ENCODE results near the gene VPREB3.

The VPREB3 gene

GRCh38 chr22:23786261-23786710, 32.1 kb upstream of the VPREB3 start:
- Histone ChIP-seq H3K27me3 (ENCODE audit: low read depth, low read length) (no peaks in the 10 kb centered on the region), H4K20me1 (ENCODE audit: insufficient read depth, low read length) (peaks cover 33% of the 10 kb centered on the region), H3K27ac (ENCODE audit: low read length) (peak overlapping the region; percentile 91), H3K79me2 (ENCODE audit: low read length) (peaks cover 40% of the 10 kb centered on the region), H3K9ac (ENCODE audit: low read length) (peak overlapping the region; percentile 97), H3K4me3 (ENCODE audit: low read length) (peak overlapping the region; percentile 83), H3K4me1 (ENCODE audit: low read length) (peaks cover 41% of the 10 kb centered on the region), H3K9me3 (ENCODE audit: insufficient read depth, low read length) (no peaks in the 10 kb centered on the region), H3K36me3 (replicated peaks; ENCODE audit: low read depth, low read length) (peaks cover 11% of the 10 kb centered on the region), H2AFZ (ENCODE audit: low read depth, low read length) (peak overlapping the region; percentile 41), H3K4me2 (ENCODE audit: low read length) (peak overlapping the region; percentile 90)
- TF ChIP-seq EZH2phosphoT487 (IDR thresholded peaks at IDR 0.05; ENCODE audit: low read depth) (no peak), CTCF (IDR thresholded peaks at IDR 0.05; ENCODE audit: low read depth, low read length) (no peak)

- Histone ChIP-seq H3K9ac (ENCODE audit: low read length) (no peak overlapping the region), H3K4me2 (ENCODE audit: low read length) (no peak overlapping the region), H3K79me2 (ENCODE audit: low read length) (peaks cover 20% of the 10 kb centered on the region), H3K27ac (ENCODE audit: low read length) (no peak overlapping the region), H3K4me1 (ENCODE audit: low read length) (peaks cover 21% of the 10 kb centered on the region), H3K4me3 (ENCODE audit: low read length) (no peak overlapping the region), H4K20me1 (ENCODE audit: insufficient read depth, low read length) (peaks cover 19% of the 10 kb centered on the region), H3K27me3 (ENCODE audit: low read depth, low read length) (no peaks in the 10 kb centered on the region), H3K9me3 (ENCODE audit: insufficient read depth, low read length) (no peaks in the 10 kb centered on the region), H2AFZ (ENCODE audit: low read depth, low read length) (no peak overlapping the region), H3K36me3 (replicated peaks; ENCODE audit: low read depth, low read length) (peaks cover 4% of the 10 kb centered on the region)
- TF ChIP-seq EZH2phosphoT487 (IDR thresholded peaks at IDR 0.05; ENCODE audit: low read depth) (no peak), CTCF (IDR thresholded peaks at IDR 0.05; ENCODE audit: low read depth, low read length) (no peak)
These were observed 30.0 kb upstream of the VPREB3 start for GRCh38 chr22:23784215-23784732.

- peaks cover 12% of the 10 kb centered on the region for H4K20me1 ChIP-seq (ENCODE audit: insufficient read depth, low read length)
- H3K4me2 ChIP-seq (ENCODE audit: low read length), result no peak overlapping the region
- H3K4me3 ChIP-seq (ENCODE audit: low read length), result no peak overlapping the region
- H3K9ac ChIP-seq (ENCODE audit: low read length), result no peak overlapping the region
- peaks cover 14% of the 10 kb centered on the region for H3K4me1 ChIP-seq (ENCODE audit: low read length)
- TF ChIP-seq CTCF (IDR thresholded peaks at IDR 0.05; ENCODE audit: low read depth, low read length), result no peak
- no peak for TF ChIP-seq EZH2phosphoT487 (IDR thresholded peaks at IDR 0.05; ENCODE audit: low read depth)
- no peak overlapping the region for H3K27ac ChIP-seq (ENCODE audit: low read length)
- no peaks in the 10 kb centered on the region for H3K9me3 ChIP-seq (ENCODE audit: insufficient read depth, low read length)
- H3K27me3 ChIP-seq (ENCODE audit: low read depth, low read length), result no peaks in the 10 kb centered on the region
- no peak overlapping the region for H2AFZ ChIP-seq (ENCODE audit: low read depth, low read length)
- peaks cover 13% of the 10 kb centered on the region for H3K79me2 ChIP-seq (ENCODE audit: low read length)
- peaks cover 2% of the 10 kb centered on the region for H3K36me3 ChIP-seq (replicated peaks; ENCODE audit: low read depth, low read length)
These were observed 29.3 kb upstream of the VPREB3 start for GRCh38 chr22:23783265-23784150.

- H3K4me3 ChIP-seq (ENCODE audit: low read length), result no peak overlapping the region
- H3K27me3 ChIP-seq (ENCODE audit: low read depth, low read length), result no peaks in the 10 kb centered on the region
- peaks cover 4% of the 10 kb centered on the region for H4K20me1 ChIP-seq (ENCODE audit: insufficient read depth, low read length)
- H3K4me2 ChIP-seq (ENCODE audit: low read length), result no peak overlapping the region
- peaks cover 6% of the 10 kb centered on the region for H3K4me1 ChIP-seq (ENCODE audit: low read length)
- TF ChIP-seq EZH2phosphoT487 (IDR thresholded peaks at IDR 0.05; ENCODE audit: low read depth), result no peak
- no peak for TF ChIP-seq CTCF (IDR thresholded peaks at IDR 0.05; ENCODE audit: low read depth, low read length)
- no peaks in the 10 kb centered on the region for H3K36me3 ChIP-seq (replicated peaks; ENCODE audit: low read depth, low read length)
- H3K9ac ChIP-seq (ENCODE audit: low read length), result no peak overlapping the region
- H2AFZ ChIP-seq (ENCODE audit: low read depth, low read length), result no peak overlapping the region
- H3K9me3 ChIP-seq (ENCODE audit: insufficient read depth, low read length), result no peaks in the 10 kb centered on the region
- H3K27ac ChIP-seq (ENCODE audit: low read length), result no peak overlapping the region
- peaks cover 5% of the 10 kb centered on the region for H3K79me2 ChIP-seq (ENCODE audit: low read length)
These were observed 28.5 kb upstream of the VPREB3 start for GRCh38 chr22:23782703-23783102.
